Measurements from ENCODE around the gene SLC25A34.

DNA sequence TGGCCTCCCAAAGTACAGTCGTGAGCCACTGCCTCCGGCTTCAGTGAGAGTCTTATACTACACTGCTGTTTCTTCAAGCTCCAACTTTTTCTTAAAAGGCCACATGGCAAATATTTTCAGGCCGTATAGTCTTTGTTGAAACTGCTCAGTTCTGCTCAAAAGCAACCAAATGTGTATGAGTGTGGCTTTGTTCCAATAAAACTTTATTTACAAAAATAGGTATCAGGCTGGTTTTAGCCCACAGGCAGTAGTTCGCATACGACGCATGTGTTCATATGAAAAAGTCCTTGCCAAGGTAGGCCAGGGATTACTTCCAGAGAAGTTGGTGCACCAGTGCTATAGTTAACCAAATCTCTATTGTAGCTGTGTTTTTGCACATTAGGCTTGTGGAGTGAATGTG lies 45.7 kb upstream of the SLC25A34 start:
- TF ChIP-seq POLR2A (IDR thresholded peaks at IDR 0.05) = no peak
- TF ChIP-seq, protein P1, sequence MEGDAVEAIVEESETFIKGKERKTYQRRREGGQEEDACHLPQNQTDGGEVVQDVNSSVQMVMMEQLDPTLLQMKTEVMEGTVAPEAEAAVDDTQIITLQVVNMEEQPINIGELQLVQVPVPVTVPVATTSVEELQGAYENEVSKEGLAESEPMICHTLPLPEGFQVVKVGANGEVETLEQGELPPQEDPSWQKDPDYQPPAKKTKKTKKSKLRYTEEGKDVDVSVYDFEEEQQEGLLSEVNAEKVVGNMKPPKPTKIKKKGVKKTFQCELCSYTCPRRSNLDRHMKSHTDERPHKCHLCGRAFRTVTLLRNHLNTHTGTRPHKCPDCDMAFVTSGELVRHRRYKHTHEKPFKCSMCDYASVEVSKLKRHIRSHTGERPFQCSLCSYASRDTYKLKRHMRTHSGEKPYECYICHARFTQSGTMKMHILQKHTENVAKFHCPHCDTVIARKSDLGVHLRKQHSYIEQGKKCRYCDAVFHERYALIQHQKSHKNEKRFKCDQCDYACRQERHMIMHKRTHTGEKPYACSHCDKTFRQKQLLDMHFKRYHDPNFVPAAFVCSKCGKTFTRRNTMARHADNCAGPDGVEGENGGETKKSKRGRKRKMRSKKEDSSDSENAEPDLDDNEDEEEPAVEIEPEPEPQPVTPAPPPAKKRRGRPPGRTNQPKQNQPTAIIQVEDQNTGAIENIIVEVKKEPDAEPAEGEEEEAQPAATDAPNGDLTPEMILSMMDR (IDR thresholded peaks at IDR 0.05) = no peak

All from lower leg skin (tissue), 3 donors.